ENCODE measurements around the gene MRNIP. TPM values are rescaled to one million over a fixed set of nuclear protein-coding genes. Genes with fewer than 3 reads are reported as not detected.

MRNIP gene
- total RNA-seq, 1 donor from 2014 or later: 42.2 TPM

GRCh38 chr5:179900206-179900605, 41.6 kb upstream of the MRNIP start:
- H3K36me3 Mint-ChIP-seq (ENCODE audit: low read depth): peaks cover 10% of the 10 kb centered on the region
- H3K4me1 Mint-ChIP-seq: no peaks in the 10 kb centered on the region
- DNase-seq (ENCODE audit: low read depth, low spot score): no peak
- no peak overlapping the region for H3K27ac Mint-ChIP-seq (ENCODE audit: unreplicated experiment)
- H3K4me3 Mint-ChIP-seq: no peak overlapping the region
- H3K9me3 Mint-ChIP-seq: no peaks in the 10 kb centered on the region
- TF ChIP-seq CTCF (conservative IDR thresholded peaks at IDR 0.05): no peak
- H3K27me3 Mint-ChIP-seq (ENCODE audit: low read depth): no peaks in the 10 kb centered on the region

- H3K36me3 Mint-ChIP-seq (ENCODE audit: low read depth): peaks cover 8% of the 10 kb centered on the region
- no peaks in the 10 kb centered on the region for H3K9me3 Mint-ChIP-seq
- DNase-seq (ENCODE audit: low read depth, low spot score): no peak
- H3K27me3 Mint-ChIP-seq (ENCODE audit: low read depth): no peaks in the 10 kb centered on the region
- H3K27ac Mint-ChIP-seq (ENCODE audit: unreplicated experiment): no peak overlapping the region
- no peaks in the 10 kb centered on the region for H3K4me1 Mint-ChIP-seq
- no peak for TF ChIP-seq CTCF (conservative IDR thresholded peaks at IDR 0.05)
- no peak overlapping the region for H3K4me3 Mint-ChIP-seq
These were observed 37.2 kb upstream of the MRNIP start for GRCh38 chr5:179895861-179896260.

GRCh38 chr5:179893958-179894895, 35.6 kb upstream of the MRNIP start:
- Mint-ChIP-seq H3K27ac (ENCODE audit: unreplicated experiment) (no peak overlapping the region), H3K27me3 (ENCODE audit: low read depth) (no peaks in the 10 kb centered on the region), H3K4me1 (no peaks in the 10 kb centered on the region), H3K9me3 (no peaks in the 10 kb centered on the region), H3K4me3 (no peak overlapping the region), H3K36me3 (ENCODE audit: low read depth) (peaks cover 8% of the 10 kb centered on the region)
- no peak for DNase-seq (ENCODE audit: low read depth, low spot score)
- no peak for TF ChIP-seq CTCF (conservative IDR thresholded peaks at IDR 0.05)

GRCh38 chr5:179893076-179893957, 34.7 kb upstream of the MRNIP start:
- Mint-ChIP-seq H3K27ac (ENCODE audit: unreplicated experiment) (no peak overlapping the region), H3K4me1 (no peaks in the 10 kb centered on the region), H3K4me3 (no peak overlapping the region), H3K36me3 (ENCODE audit: low read depth) (peaks cover 3% of the 10 kb centered on the region), H3K9me3 (no peaks in the 10 kb centered on the region), H3K27me3 (ENCODE audit: low read depth) (no peaks in the 10 kb centered on the region)
- no peak for TF ChIP-seq CTCF (conservative IDR thresholded peaks at IDR 0.05)
- no peak for DNase-seq (ENCODE audit: low read depth, low spot score)

GRCh38 chr5:179892255-179892654, 33.6 kb upstream of the MRNIP start:
- no peaks in the 10 kb centered on the region for H3K27me3 Mint-ChIP-seq (ENCODE audit: low read depth)
- no peak for TF ChIP-seq CTCF (conservative IDR thresholded peaks at IDR 0.05)

More at GRCh38 chr5:179892255-179892654, 33.6 kb upstream of the MRNIP start:
- H3K4me3 Mint-ChIP-seq: no peak overlapping the region
- no peak for DNase-seq (ENCODE audit: low read depth, low spot score)
- H3K36me3 Mint-ChIP-seq (ENCODE audit: low read depth): peaks cover 7% of the 10 kb centered on the region
- no peaks in the 10 kb centered on the region for H3K9me3 Mint-ChIP-seq
- no peaks in the 10 kb centered on the region for H3K4me1 Mint-ChIP-seq
- no peak overlapping the region for H3K27ac Mint-ChIP-seq (ENCODE audit: unreplicated experiment)
